ENCODE measurements around the gene PDCD11.
A peak's percentile ranks its signal among the peaks of the same experiment; 100 is the strongest.

GRCh38 chr10:103416436-103417147, 20.2 kb downstream of the PDCD11 start:
- TF ChIP-seq SIN3A (conservative IDR thresholded peaks at IDR 0.05 in 1 of 2, IDR thresholded peaks at IDR 0.05 in 1 of 2; ENCODE audit: low read depth in 1 of 2, low read length in 2 of 2), result no peak
- TF ChIP-seq PHF8 (conservative IDR thresholded peaks at IDR 0.05; ENCODE audit: low read depth, low read length), result no peak
- TF ChIP-seq POLR2A (IDR thresholded peaks at IDR 0.05; ENCODE audit: control extremely low read depth in 1 of 2, low read depth in 2 of 2, low read length in 2 of 2), result no peak
- TF ChIP-seq CHD1 (IDR thresholded peaks at IDR 0.05; ENCODE audit: low read depth, low read length), result no peak
- peak in 2 of 3 experiments; percentile 27 to 44; a peak in 2 of 4 replicates for TF ChIP-seq CTCF (IDR thresholded peaks at IDR 0.05; ENCODE audit: control extremely low read depth in 1 of 3, insufficient read depth in 1 of 3, low read depth in 1 of 3, low read length in 3 of 3)
- TF ChIP-seq EZH2 (IDR thresholded peaks at IDR 0.05; ENCODE audit: low read depth, low read length, severe bottlenecking), result no peak
- TF ChIP-seq SIRT6 (IDR thresholded peaks at IDR 0.05; ENCODE audit: low read length), result no peak
- peak; percentile 45 to 51 for TF ChIP-seq RAD21 (IDR thresholded peaks at IDR 0.05 in 1 of 2, conservative IDR thresholded peaks at IDR 0.05 in 1 of 2; ENCODE audit: low read depth in 2 of 2, low read length in 2 of 2)
- TF ChIP-seq SP2 (IDR thresholded peaks at IDR 0.05; ENCODE audit: low read length), result no peak
